ENCODE results near the gene CFTR. TPM values are rescaled to one million over a fixed set of nuclear protein-coding genes. Genes with fewer than 3 reads are reported as not detected.

CFTR gene
- polyA plus RNA-seq (2011; rRNA removed) (0.31 and 0.36 TPM in 2 replicates), polyA plus RNA-seq (2017; fragmentation: RNase III; extraction: RNeasy Plus Mini Kit Qiagen cat#74134 plus additional on column Dnase treatment) (0.04 to 0.13 TPM (median 0.07 TPM) in 3 replicates), polyA minus RNA-seq (2011; rRNA and poly(A)+ RNA removed) (0.19 and 0.21 TPM in 2 replicates)
- 0.03 and 0.04 TPM in 2 replicates for polyA plus RNA-seq (2012; cell fraction: cytosol; rRNA removed)
- polyA plus RNA-seq (2012; cell fraction: nucleus; rRNA removed) = 0.07 TPM in 1 of 2 replicates, not detected in the other

GRCh38 chr7:117479225-117480054 is at the start of gene CFTR:
CFTR (plus strand) TSS chr7:117480025; CDS start chr7:117480095, 70 bp downstream.
- Histone ChIP-seq H3K9me3 (no peaks in the 10 kb centered on the region), H3K4me2 (peak within 1 kb of the TSS; percentile 78), H3K4me1 (0 out of 3 replicates have a peak, but pooled peaks cover 7% of the 10 kb centered on the region), H3K4me3 (peak within 1 kb of the TSS; percentile 47), H3K27ac (peak within 1 kb of the TSS; percentile 54 to 75; a peak in 5 of 6 replicates)
- WGBS (ENCODE audit: missing lambda C conversion rate) = 34% methylated on average over 34 of the region's 45 CpGs
- TF ChIP-seq ZNF302 (CRISPR knock-in tag; IDR thresholded peaks at IDR 0.05) = no peak
- TF ChIP-seq EHMT2 (IDR thresholded peaks at IDR 0.05; ENCODE audit: low read depth) = no peak
- no peak for TF ChIP-seq USF2 (IDR thresholded peaks at IDR 0.05)
- no peak for TF ChIP-seq NFE2L2 (conservative IDR thresholded peaks at IDR 0.05; ENCODE audit: low read length)
- no peak for TF ChIP-seq FOSL2 (IDR thresholded peaks at IDR 0.05)
- TF ChIP-seq FOSL2 (CRISPR knock-in tag; IDR thresholded peaks at IDR 0.05) = no peak
- TF ChIP-seq NPAS2 (CRISPR knock-in tag; IDR thresholded peaks at IDR 0.05; ENCODE audit: borderline replicate concordance) = no peak
- no peak for TF ChIP-seq FOSB (CRISPR knock-in tag; IDR thresholded peaks at IDR 0.05)
- TF ChIP-seq GATA3 (IDR thresholded peaks at IDR 0.05; ENCODE audit: borderline replicate concordance) = no peak
- no peak for TF ChIP-seq E2F6 (IDR thresholded peaks at IDR 0.05; ENCODE audit: borderline replicate concordance, low read depth)
- no peak for TF ChIP-seq FOXS1 (CRISPR knock-in tag; IDR thresholded peaks at IDR 0.05)
- FAIRE-seq = no peak
- ChIA-PET CTCF (interaction anchor here (0.9 to 1.2 kb wide), 2 partner anchors 236 to 239 kb away, joined by 4 to 5 read pairs; no protein-coding TSS in a partner anchor), POLR2A (no interaction called here)
- peak; percentile 79 to 84 for ATAC-seq
- peak; percentile 2 to 5 for DNase-seq (ENCODE audit: low read depth in 1 of 2, low spot score in 1 of 2)

DNA sequence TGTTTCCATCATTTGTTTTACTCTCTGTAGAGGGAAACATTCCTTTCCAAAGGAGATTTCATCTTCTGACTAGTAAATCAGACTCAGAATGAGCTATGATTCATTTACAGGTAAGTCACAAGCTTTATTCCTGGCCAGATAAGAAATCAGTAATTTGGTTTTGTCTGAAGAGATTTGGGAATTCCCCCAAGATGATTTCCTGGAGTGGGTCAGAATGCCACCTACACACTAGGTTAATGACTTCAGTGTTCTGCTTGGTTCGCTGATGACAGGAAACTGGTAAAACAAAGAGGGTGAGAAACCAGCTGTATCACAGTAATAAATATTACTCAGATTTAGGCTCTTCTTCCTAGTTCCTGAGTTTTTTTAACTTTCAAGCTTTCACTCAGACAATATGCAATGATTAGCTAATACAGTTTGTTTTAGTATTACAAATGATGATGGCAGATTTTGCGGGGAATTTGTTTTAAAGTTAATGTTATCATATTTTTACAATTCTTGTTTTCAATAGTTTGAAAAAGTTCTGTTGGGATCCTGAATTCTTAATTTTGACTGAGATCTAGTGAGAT is 44.3 kb upstream of the CFTR start:
- Histone ChIP-seq H3K4me2 (no peak overlapping the region), H3K4me3 (no peak overlapping the region), H3K4me1 (no peaks in the 10 kb centered on the region), H3K27ac (no peak overlapping the region), H3K9me3 (no peaks in the 10 kb centered on the region)
- FAIRE-seq (no peak), ATAC-seq (no peak), DNase-seq (ENCODE audit: low read depth in 1 of 2, low spot score in 1 of 2) (no peak)
- ChIA-PET CTCF (interaction anchor here (1.3 kb wide), 1 partner anchor 237 kb away, joined by 6 read pairs; no protein-coding TSS in a partner anchor), POLR2A (no interaction called here)
- WGBS (ENCODE audit: missing lambda C conversion rate) = 64% methylated on average over 2 of the region's 2 CpGs
- TF ChIP-seq ZFP36 (IDR thresholded peaks at IDR 0.05; ENCODE audit: borderline replicate concordance, partially characterized antibody) (no peak), ZNF302 (CRISPR knock-in tag; IDR thresholded peaks at IDR 0.05) (no peak), RAD21 (conservative IDR thresholded peaks at IDR 0.05 in 1 of 2, IDR thresholded peaks at IDR 0.05 in 1 of 2) (no peak), RNF2 (IDR thresholded peaks at IDR 0.05; ENCODE audit: borderline replicate concordance, low read depth) (no peak), MAZ (IDR thresholded peaks at IDR 0.05; ENCODE audit: borderline replicate concordance, low read depth, low read length) (no peak), CHD4 (IDR thresholded peaks at IDR 0.05; ENCODE audit: borderline replicate concordance) (no peak), JUN (IDR thresholded peaks at IDR 0.05) (no peak), EHMT2 (IDR thresholded peaks at IDR 0.05; ENCODE audit: low read depth) (no peak), SMC3 (IDR thresholded peaks at IDR 0.05) (no peak), CBX2 (IDR thresholded peaks at IDR 0.05; ENCODE audit: borderline replicate concordance, low read depth) (no peak), EHF (CRISPR knock-in tag; IDR thresholded peaks at IDR 0.05) (no peak), ZSCAN20 (CRISPR knock-in tag; IDR thresholded peaks at IDR 0.05) (no peak), CEBPB (IDR thresholded peaks at IDR 0.05) (no peak), RCOR1 (IDR thresholded peaks at IDR 0.05; ENCODE audit: low read depth, low read length) (no peak), CBX8 (IDR thresholded peaks at IDR 0.05) (no peak), CHD2 (IDR thresholded peaks at IDR 0.05; ENCODE audit: low read length, partially characterized antibody) (no peak), MYC (IDR thresholded peaks at IDR 0.05; ENCODE audit: borderline replicate concordance, low read length) (no peak)
